GM10266 (cell line): ENCODE data around the gene ST6GALNAC3.
"Not testable (repeated sequence)": the region's sequence is repeated elsewhere in the genome, so short reads cannot be mapped to it uniquely, and the experiment has no call there.

Experiments used
- DNase-seq: peaks from one replicate; pipeline ENCODE4 v3.0.0; 2012; ENCODE audit errors: extremely low spot score
- CTCF ChIP-seq: IDR thresholded peaks from 2 replicates; pipeline ENCODE4 v1.5.1; 2012; ENCODE audit warnings: mild to moderate bottlenecking, low read depth; ENCODE audit not compliant: control insufficient read depth, insufficient read depth; ENCODE audit errors: missing control alignments

Gene ST6GALNAC3

GRCh38 chr1:76237211-76237610 lies 162.7 kb downstream of the ST6GALNAC3 start:
- TF ChIP-seq CTCF, result no peak
- DNase-seq, result no peak

- TF ChIP-seq CTCF, result no peak
- no peak for DNase-seq
Measured at GRCh38 chr1:76238094-76238628, 163.6 kb downstream of the ST6GALNAC3 start.

- no peak for TF ChIP-seq CTCF
- DNase-seq, result no peak
Measured at GRCh38 chr1:76239470-76239918, 164.9 kb downstream of the ST6GALNAC3 start.

GRCh38 chr1:76240316-76240715 lies 165.8 kb downstream of the ST6GALNAC3 start:
- TF ChIP-seq CTCF, result no peak
- no peak for DNase-seq

- not testable (repeated sequence) for DNase-seq
Measured at GRCh38 chr1:76242587-76242986, 168.0 kb downstream of the ST6GALNAC3 start.

- no peak for TF ChIP-seq CTCF
- no peak for DNase-seq
Measured at GRCh38 chr1:76247261-76247852, 172.8 kb downstream of the ST6GALNAC3 start.

- TF ChIP-seq CTCF, result no peak
- DNase-seq, result no peak
Measured at GRCh38 chr1:76250271-76250670, 175.7 kb downstream of the ST6GALNAC3 start.

GRCh38 chr1:76252431-76252830 lies 177.9 kb downstream of the ST6GALNAC3 start:
- TF ChIP-seq CTCF, result no peak
- no peak for DNase-seq
